ENCODE results near the gene KRABD2.

Gene KRABD2

GRCh38 chr17:8387914-8388651 is 11.6 kb upstream of the KRABD2 start:
- no peak for TF ChIP-seq EZH2phosphoT487 (IDR thresholded peaks at IDR 0.05; ENCODE audit: borderline replicate concordance, low read length)
- TF ChIP-seq, protein P1, sequence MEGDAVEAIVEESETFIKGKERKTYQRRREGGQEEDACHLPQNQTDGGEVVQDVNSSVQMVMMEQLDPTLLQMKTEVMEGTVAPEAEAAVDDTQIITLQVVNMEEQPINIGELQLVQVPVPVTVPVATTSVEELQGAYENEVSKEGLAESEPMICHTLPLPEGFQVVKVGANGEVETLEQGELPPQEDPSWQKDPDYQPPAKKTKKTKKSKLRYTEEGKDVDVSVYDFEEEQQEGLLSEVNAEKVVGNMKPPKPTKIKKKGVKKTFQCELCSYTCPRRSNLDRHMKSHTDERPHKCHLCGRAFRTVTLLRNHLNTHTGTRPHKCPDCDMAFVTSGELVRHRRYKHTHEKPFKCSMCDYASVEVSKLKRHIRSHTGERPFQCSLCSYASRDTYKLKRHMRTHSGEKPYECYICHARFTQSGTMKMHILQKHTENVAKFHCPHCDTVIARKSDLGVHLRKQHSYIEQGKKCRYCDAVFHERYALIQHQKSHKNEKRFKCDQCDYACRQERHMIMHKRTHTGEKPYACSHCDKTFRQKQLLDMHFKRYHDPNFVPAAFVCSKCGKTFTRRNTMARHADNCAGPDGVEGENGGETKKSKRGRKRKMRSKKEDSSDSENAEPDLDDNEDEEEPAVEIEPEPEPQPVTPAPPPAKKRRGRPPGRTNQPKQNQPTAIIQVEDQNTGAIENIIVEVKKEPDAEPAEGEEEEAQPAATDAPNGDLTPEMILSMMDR (IDR thresholded peaks at IDR 0.05; ENCODE audit: low read depth, low read length, poor library complexity, severe bottlenecking): no peak
- H3K27me3 ChIP-seq (ENCODE audit: control insufficient read depth, low read length): no peaks in the 10 kb centered on the region

GRCh38 chr17:8386841-8387240 is 10.3 kb upstream of the KRABD2 start:
- no peak for TF ChIP-seq EZH2phosphoT487 (IDR thresholded peaks at IDR 0.05; ENCODE audit: borderline replicate concordance, low read length)
- TF ChIP-seq, protein P1 (IDR thresholded peaks at IDR 0.05; ENCODE audit: low read depth, low read length, poor library complexity, severe bottlenecking): no peak
- Histone ChIP-seq H3K36me3 (ENCODE audit: control insufficient read depth, low read length) (peaks cover 10% of the 10 kb centered on the region), H3F3A (ENCODE audit: control insufficient read depth, insufficient read depth) (peaks cover 8% of the 10 kb centered on the region), H3K4me1 (ENCODE audit: control insufficient read depth, low read length) (peaks cover 15% of the 10 kb centered on the region), H3K79me2 (ENCODE audit: control insufficient read depth, low read length) (peaks cover 32% of the 10 kb centered on the region), H3K4me2 (ENCODE audit: low read length) (no peak overlapping the region), H3K9me3 (ENCODE audit: control insufficient read depth, insufficient read depth, low read length) (no peaks in the 10 kb centered on the region), H3K27ac (ENCODE audit: low read depth, low read length) (no peak overlapping the region), H3K9me2 (replicated peaks; ENCODE audit: control insufficient read depth, low read length) (no peaks in the 10 kb centered on the region), H3K4me3 (ENCODE audit: low read length) (no peak overlapping the region), H4K20me1 (ENCODE audit: control insufficient read depth, insufficient read depth, low read depth, low read length) (peaks cover 7% of the 10 kb centered on the region; the same call in 1 of the 2 replicates), H3K27me3 (ENCODE audit: control insufficient read depth, low read length) (no peaks in the 10 kb centered on the region)

More at GRCh38 chr17:8387914-8388651, 11.6 kb upstream of the KRABD2 start:
- no peak overlapping the region for H3K4me2 ChIP-seq (ENCODE audit: low read length)
- H3K27ac ChIP-seq (ENCODE audit: low read depth, low read length): no peak overlapping the region
- H3K9me3 ChIP-seq (ENCODE audit: control insufficient read depth, insufficient read depth, low read length): no peaks in the 10 kb centered on the region
- peaks cover 20% of the 10 kb centered on the region for H3K79me2 ChIP-seq (ENCODE audit: control insufficient read depth, low read length)
- H3F3A ChIP-seq (ENCODE audit: control insufficient read depth, insufficient read depth): no peaks in the 10 kb centered on the region
- H3K9me2 ChIP-seq (replicated peaks; ENCODE audit: control insufficient read depth, low read length): no peaks in the 10 kb centered on the region
- H3K36me3 ChIP-seq (ENCODE audit: control insufficient read depth, low read length): no peaks in the 10 kb centered on the region
- H4K20me1 ChIP-seq (ENCODE audit: control insufficient read depth, insufficient read depth, low read depth, low read length): no peaks in the 10 kb centered on the region
- H3K4me3 ChIP-seq (ENCODE audit: low read length): no peak overlapping the region
- H3K4me1 ChIP-seq (ENCODE audit: control insufficient read depth, low read length): peaks cover 14% of the 10 kb centered on the region

- Histone ChIP-seq H3K4me1 (ENCODE audit: control insufficient read depth, low read length) (peaks cover 35% of the 10 kb centered on the region), H4K20me1 (ENCODE audit: control insufficient read depth, insufficient read depth, low read depth, low read length) (peaks cover 22% of the 10 kb centered on the region; the same call in 1 of the 2 replicates), H3K36me3 (ENCODE audit: control insufficient read depth, low read length) (peaks cover 30% of the 10 kb centered on the region), H3K27ac (ENCODE audit: low read depth, low read length) (no peak overlapping the region), H3K9me2 (replicated peaks; ENCODE audit: control insufficient read depth, low read length) (no peaks in the 10 kb centered on the region), H3K79me2 (ENCODE audit: control insufficient read depth, low read length) (peaks cover 52% of the 10 kb centered on the region), H3K4me3 (ENCODE audit: low read length) (peak overlapping the region; percentile 78), H3K27me3 (ENCODE audit: control insufficient read depth, low read length) (no peaks in the 10 kb centered on the region), H3K9me3 (ENCODE audit: control insufficient read depth, insufficient read depth, low read length) (no peaks in the 10 kb centered on the region), H3K4me2 (ENCODE audit: low read length) (peak overlapping the region; percentile 75), H3F3A (ENCODE audit: control insufficient read depth, insufficient read depth) (peaks cover 28% of the 10 kb centered on the region)
- TF ChIP-seq, protein P1 (IDR thresholded peaks at IDR 0.05; ENCODE audit: low read depth, low read length, poor library complexity, severe bottlenecking): no peak
- TF ChIP-seq EZH2phosphoT487 (IDR thresholded peaks at IDR 0.05; ENCODE audit: borderline replicate concordance, low read length): no peak
These were observed 8.4 kb upstream of the KRABD2 start for GRCh38 chr17:8384801-8385378.
